HEK293 (cell line): ENCODE measurements around the gene CD300LG.

Experiments
- ZNF10 ChIP-seq: fragments of 450-650 bp; formaldehyde crosslinking; IDR thresholded peaks from 2 replicates; pipeline ENCODE4 v1.5.1; 2017; ENCODE audit warnings: missing biosample characterization, missing genetic modification characterization
- ZNF561 ChIP-seq: fragments of 450-650 bp; IDR thresholded peaks from 2 replicates; pipeline ENCODE4 v1.5.1; 2018; ENCODE audit warnings: missing biosample characterization, missing genetic modification characterization, borderline replicate concordance
- ZNF654 ChIP-seq: fragments of 450-650 bp; formaldehyde crosslinking; IDR thresholded peaks from 2 replicates; pipeline ENCODE4 v1.5.1; 2016; ENCODE audit warnings: low read depth, missing biosample characterization, missing genetic modification characterization
- ZNF76 ChIP-seq: fragments of 450-650 bp; formaldehyde crosslinking; IDR thresholded peaks from 2 replicates; pipeline ENCODE4; 2016; ENCODE audit warnings: low read depth, missing biosample characterization, missing genetic modification characterization, borderline replicate concordance
- TF ChIP-seq, protein P1 (sequence below): fragments of 450-650 bp; formaldehyde crosslinking; IDR thresholded peaks from 2 replicates; pipeline ENCODE4 v1.5.1; 2016; ENCODE audit warnings: missing biosample characterization, missing genetic modification characterization
- TF ChIP-seq, protein P2 (sequence below): fragments of 450-650 bp; formaldehyde crosslinking; IDR thresholded peaks from 2 replicates; pipeline ENCODE4 v1.5.1; 2016; ENCODE audit warnings: missing biosample characterization, missing genetic modification characterization, low read depth
- TF ChIP-seq, protein P3 (sequence below): fragments of 450-650 bp; formaldehyde crosslinking; conservative IDR thresholded peaks from 2 replicates; pipeline ENCODE4 v1.5.1; 2016; ENCODE audit warnings: low read depth, missing biosample characterization, missing genetic modification characterization
- TF ChIP-seq, protein P4 (sequence below): fragments of 450-650 bp; formaldehyde crosslinking; IDR thresholded peaks from 2 replicates; pipeline ENCODE4 v1.5.1; 2016; ENCODE audit warnings: missing biosample characterization, missing genetic modification characterization

DNA sequence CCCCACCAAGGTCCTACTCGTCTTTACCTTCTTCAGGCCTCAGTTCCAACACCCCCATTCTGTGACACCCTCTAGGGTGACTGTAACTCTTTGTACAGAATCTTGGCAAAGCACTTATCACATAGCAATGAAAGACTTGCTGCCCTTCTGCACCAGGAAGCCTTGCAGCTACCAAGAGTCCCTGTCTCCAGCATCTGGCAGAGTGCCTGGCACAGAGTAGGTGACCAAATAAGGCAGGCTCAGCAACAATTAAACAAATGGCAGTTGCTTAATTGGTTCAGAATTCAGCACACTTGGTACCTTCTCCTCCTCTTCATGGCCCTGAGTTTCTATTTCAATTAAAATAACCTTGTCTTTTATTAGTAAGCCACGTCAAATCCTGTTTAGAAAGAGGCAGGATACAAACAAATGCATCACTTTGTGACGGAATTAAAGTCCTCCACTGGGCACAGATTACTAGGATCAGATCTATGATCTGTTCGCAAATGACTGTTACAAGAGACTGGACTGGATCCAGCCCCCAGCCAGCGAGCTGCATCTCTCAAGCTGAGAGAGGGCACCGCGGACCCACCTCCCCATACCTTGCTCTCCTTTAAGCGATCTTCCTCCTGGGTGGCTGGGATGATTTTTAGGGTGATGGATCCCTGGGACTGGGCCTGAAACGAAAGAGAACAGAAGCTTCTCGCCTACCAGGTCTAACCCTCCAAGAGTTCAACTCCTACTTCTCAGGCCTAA is 23.5 kb upstream of the CD300LG start:
- TF ChIP-seq ZNF10 (tag by site-specific recombination) = no peak
- TF ChIP-seq ZNF654 (tag by site-specific recombination) = no peak
- no peak for TF ChIP-seq ZNF561
- TF ChIP-seq, protein P1, sequence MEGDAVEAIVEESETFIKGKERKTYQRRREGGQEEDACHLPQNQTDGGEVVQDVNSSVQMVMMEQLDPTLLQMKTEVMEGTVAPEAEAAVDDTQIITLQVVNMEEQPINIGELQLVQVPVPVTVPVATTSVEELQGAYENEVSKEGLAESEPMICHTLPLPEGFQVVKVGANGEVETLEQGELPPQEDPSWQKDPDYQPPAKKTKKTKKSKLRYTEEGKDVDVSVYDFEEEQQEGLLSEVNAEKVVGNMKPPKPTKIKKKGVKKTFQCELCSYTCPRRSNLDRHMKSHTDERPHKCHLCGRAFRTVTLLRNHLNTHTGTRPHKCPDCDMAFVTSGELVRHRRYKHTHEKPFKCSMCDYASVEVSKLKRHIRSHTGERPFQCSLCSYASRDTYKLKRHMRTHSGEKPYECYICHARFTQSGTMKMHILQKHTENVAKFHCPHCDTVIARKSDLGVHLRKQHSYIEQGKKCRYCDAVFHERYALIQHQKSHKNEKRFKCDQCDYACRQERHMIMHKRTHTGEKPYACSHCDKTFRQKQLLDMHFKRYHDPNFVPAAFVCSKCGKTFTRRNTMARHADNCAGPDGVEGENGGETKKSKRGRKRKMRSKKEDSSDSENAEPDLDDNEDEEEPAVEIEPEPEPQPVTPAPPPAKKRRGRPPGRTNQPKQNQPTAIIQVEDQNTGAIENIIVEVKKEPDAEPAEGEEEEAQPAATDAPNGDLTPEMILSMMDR (tag by site-specific recombination) = no peak
- TF ChIP-seq, protein P2, sequence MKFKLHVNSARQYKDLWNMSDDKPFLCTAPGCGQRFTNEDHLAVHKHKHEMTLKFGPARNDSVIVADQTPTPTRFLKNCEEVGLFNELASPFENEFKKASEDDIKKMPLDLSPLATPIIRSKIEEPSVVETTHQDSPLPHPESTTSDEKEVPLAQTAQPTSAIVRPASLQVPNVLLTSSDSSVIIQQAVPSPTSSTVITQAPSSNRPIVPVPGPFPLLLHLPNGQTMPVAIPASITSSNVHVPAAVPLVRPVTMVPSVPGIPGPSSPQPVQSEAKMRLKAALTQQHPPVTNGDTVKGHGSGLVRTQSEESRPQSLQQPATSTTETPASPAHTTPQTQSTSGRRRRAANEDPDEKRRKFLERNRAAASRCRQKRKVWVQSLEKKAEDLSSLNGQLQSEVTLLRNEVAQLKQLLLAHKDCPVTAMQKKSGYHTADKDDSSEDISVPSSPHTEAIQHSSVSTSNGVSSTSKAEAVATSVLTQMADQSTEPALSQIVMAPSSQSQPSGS = no peak
- TF ChIP-seq ZNF76 (tag by site-specific recombination) = no peak
- TF ChIP-seq, protein P3, sequence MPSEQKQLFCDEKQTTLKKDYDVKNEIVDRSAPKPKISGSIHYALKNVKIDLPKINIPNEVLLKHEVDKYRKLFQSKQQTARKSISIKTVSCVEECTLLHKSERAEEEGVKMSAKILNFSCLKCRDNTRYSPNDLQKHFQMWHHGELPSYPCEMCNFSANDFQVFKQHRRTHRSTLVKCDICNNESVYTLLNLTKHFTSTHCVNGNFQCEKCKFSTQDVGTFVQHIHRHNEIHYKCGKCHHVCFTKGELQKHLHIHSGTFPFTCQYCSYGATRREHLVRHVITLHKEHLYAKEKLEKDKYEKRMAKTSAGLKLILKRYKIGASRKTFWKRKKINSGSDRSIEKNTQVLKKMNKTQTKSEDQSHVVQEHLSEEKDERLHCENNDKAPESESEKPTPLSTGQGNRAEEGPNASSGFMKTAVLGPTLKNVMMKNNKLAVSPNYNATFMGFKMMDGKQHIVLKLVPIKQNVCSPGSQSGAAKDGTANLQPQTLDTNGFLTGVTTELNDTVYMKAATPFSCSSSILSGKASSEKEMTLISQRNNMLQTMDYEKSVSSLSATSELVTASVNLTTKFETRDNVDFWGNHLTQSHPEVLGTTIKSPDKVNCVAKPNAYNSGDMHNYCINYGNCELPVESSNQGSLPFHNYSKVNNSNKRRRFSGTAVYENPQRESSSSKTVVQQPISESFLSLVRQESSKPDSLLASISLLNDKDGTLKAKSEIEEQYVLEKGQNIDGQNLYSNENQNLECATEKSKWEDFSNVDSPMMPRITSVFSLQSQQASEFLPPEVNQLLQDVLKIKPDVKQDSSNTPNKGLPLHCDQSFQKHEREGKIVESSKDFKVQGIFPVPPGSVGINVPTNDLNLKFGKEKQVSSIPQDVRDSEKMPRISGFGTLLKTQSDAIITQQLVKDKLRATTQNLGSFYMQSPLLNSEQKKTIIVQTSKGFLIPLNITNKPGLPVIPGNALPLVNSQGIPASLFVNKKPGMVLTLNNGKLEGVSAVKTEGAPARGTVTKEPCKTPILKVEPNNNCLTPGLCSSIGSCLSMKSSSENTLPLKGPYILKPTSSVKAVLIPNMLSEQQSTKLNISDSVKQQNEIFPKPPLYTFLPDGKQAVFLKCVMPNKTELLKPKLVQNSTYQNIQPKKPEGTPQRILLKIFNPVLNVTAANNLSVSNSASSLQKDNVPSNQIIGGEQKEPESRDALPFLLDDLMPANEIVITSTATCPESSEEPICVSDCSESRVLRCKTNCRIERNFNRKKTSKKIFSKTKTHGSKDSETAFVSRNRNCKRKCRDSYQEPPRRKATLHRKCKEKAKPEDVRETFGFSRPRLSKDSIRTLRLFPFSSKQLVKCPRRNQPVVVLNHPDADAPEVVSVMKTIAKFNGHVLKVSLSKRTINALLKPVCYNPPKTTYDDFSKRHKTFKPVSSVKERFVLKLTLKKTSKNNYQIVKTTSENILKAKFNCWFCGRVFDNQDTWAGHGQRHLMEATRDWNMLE = no peak
- TF ChIP-seq, protein P4, sequence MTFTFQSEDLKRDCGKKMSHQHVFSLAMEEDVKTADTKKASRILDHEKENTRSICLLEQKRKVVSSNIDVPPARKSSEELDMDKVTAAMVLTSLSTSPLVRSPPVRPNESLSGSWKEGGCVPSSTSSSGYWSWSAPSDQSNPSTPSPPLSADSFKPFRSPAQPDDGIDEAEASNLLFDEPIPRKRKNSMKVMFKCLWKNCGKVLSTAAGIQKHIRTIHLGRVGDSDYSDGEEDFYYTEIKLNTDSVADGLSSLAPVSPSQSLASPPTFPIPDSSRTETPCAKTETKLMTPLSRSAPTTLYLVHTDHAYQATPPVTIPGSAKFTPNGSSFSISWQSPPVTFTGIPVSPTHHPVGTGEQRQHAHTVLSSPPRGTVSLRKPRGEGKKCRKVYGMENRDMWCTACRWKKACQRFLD (tag by site-specific recombination) = no peak
